K562 (cell line): ENCODE data around the gene EVL. TPM values are rescaled to one million over a fixed set of nuclear protein-coding genes. Genes with fewer than 3 reads are reported as not detected.

Experiments
- ARHGAP35 ChIP-seq: fragments of 450-650 bp; IDR thresholded peaks from 2 replicates; pipeline ENCODE4 v1.6.1; 2018; ENCODE audit not compliant: partially characterized antibody
- ELF2 ChIP-seq: fragments of 250-450 bp; sonication (Bioruptor Pico); IDR thresholded peaks from 2 replicates; pipeline ENCODE4 v1.5.0; 2021; ENCODE audit warnings: mild to moderate bottlenecking
- ETV1 ChIP-seq: fragments of 450-650 bp; conservative IDR thresholded peaks from 2 replicates; pipeline ENCODE4 v1.6.1; 2016; ENCODE audit warnings: missing genetic modification characterization, control low read depth, low read depth, missing compliant biosample characterization
- NR2C1 ChIP-seq, 2 experiments: fragments of 450-650 bp; IDR thresholded peaks; 2 replicates each; pipeline ENCODE4 v1.6.1; 2017; ENCODE audit warnings: mild to moderate bottlenecking in 2 of 2, antibody characterized with exemption in 1 of 2, inconsistent platforms in 1 of 2, missing compliant biosample characterization in 1 of 2, missing genetic modification characterization in 1 of 2
- SRSF7 ChIP-seq: fragments of 200-400 bp; formaldehyde crosslinking; optimal IDR thresholded peaks from 2 replicates; pipeline ENCODE3; 2017; ENCODE audit warnings: mild to moderate bottlenecking, low read depth, low read length
- TAL1 ChIP-seq: fragments of 450-650 bp; IDR thresholded peaks from 2 replicates; pipeline ENCODE4 v1.6.1; 2016; ENCODE audit warnings: mild to moderate bottlenecking
- TGIF2 ChIP-seq: sonication (generic); formaldehyde crosslinking; IDR thresholded peaks from 2 replicates; pipeline ENCODE4 v1.8.1; 2022; ENCODE audit warnings: mild to moderate bottlenecking, missing genetic modification reagents, moderate library complexity
- TSC22D4 ChIP-seq: fragments of 450-650 bp; IDR thresholded peaks from 2 replicates; pipeline ENCODE4 v1.6.1; 2016; ENCODE audit warnings: missing genetic modification characterization, missing biosample characterization, control low read depth
- YY1 ChIP-seq, 3 experiments: IDR thresholded peaks; 2 replicates each; pipeline ENCODE4 v1.6.1; 2011; ENCODE audit warnings: low read length in 2 of 3, mild to moderate bottlenecking in 2 of 3, moderate library complexity in 2 of 3, borderline replicate concordance in 1 of 3, control low read depth in 1 of 3, low read depth in 1 of 3; ENCODE audit not compliant: insufficient read depth in 3 of 3, insufficient replicate concordance in 2 of 3, control insufficient read depth in 1 of 3, insufficient read length in 1 of 3; ENCODE audit errors: extremely low read depth in 1 of 3
- ZNF184 ChIP-seq: sonication (generic); formaldehyde crosslinking; IDR thresholded peaks from 2 replicates; pipeline ENCODE4 v1.5.0; 2020; ENCODE audit warnings: missing genetic modification reagents
- ZNF311 ChIP-seq: fragments of 250-450 bp; sonication (Bioruptor Pico); IDR thresholded peaks from 2 replicates; pipeline ENCODE4 v1.4.0; 2020; ENCODE audit warnings: mild to moderate bottlenecking, moderate library complexity
- polyA plus RNA-seq, 8 experiments: library from polyadenylated mRNA; depleted of rRNA in 4 of 8; stranded (reverse) in 5 of 8; unstranded in 3 of 8; fragments of >200 nt; fragmentation: Nextera tagmentation in 2 of 8; fragmentation: Illumina TruSeq in 1 of 8; extraction: Ambion mirVana in 2 of 8; extraction: Trizol in 1 of 8; gene quantifications; 2 replicates each; pipeline versions ENCODE4 v1.2.1 to v1.2.3, GENCODE V29; 2011 to 2014; ENCODE audit warnings: inconsistent platforms in 1 of 8, missing spikeins in 1 of 8
- total RNA-seq, 7 experiments: library from RNA; depleted of rRNA in 6 of 7; stranded (reverse); fragments of >200 nt in 6 of 7; fragmentation: Illumina TruSeq in 2 of 7; extraction: Trizol in 2 of 7; gene quantifications; 2 replicates each; pipeline versions ENCODE4 v1.2.1 to v1.2.3, GENCODE V29; 2011 to 2021; ENCODE audit warnings: low replicate concordance in 1 of 7
- TF ChIP-seq, protein P1 (sequence below), 2 experiments: fragments of 450-650 bp; IDR thresholded peaks; 2 replicates each; pipeline ENCODE4 v1.6.1; 2016
- TF ChIP-seq, protein P2 (sequence below): sonication (generic); formaldehyde crosslinking; IDR thresholded peaks from 2 replicates; pipeline ENCODE4 v1.8.0; 2022; ENCODE audit warnings: mild to moderate bottlenecking, missing genetic modification reagents
- TF ChIP-seq, protein P3 (sequence below): sonication (generic); formaldehyde crosslinking; IDR thresholded peaks from 2 replicates; pipeline ENCODE4 v1.9.0; 2022; ENCODE audit warnings: mild to moderate bottlenecking, missing genetic modification reagents

Gene EVL
- total and polyA plus RNA-seq, 9 of the 15 experiments (the other 6 are each of a cell fraction or from before 2014, with no cell fraction given), result 2.9 to 43.4 (median 23.9) TPM

DNA sequence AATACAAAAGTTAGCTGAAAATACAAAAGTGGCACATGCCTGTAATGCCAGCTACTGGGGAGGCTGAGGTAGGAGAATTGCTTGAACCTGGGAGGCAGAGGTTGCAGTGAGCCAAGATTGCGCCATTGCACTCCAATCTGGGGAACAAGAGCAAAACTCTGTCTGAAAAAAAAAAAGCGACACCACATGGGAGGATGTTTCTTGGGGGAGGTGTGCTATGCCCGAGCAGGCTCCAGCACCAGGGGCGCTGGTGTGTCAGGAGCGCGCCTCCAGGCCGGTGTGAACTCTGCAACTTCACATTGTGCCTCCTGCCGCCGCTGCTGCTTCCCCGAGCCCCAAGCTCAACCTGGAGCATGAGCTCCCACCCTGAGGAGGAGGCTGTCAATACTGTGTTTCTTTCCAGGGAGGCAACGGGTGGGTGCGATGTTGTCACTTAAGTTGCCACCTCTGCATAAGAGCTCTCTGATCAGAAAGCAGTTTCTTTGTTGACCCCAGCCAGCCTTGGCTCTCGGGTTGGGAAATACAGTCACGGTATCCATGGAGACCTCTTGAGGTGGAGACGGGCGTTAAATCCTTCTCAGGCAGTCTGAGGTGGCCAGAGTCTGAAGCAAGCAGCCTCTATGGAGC, 75.3 kb downstream of the EVL start (continued):
- TF ChIP-seq, protein P1, sequence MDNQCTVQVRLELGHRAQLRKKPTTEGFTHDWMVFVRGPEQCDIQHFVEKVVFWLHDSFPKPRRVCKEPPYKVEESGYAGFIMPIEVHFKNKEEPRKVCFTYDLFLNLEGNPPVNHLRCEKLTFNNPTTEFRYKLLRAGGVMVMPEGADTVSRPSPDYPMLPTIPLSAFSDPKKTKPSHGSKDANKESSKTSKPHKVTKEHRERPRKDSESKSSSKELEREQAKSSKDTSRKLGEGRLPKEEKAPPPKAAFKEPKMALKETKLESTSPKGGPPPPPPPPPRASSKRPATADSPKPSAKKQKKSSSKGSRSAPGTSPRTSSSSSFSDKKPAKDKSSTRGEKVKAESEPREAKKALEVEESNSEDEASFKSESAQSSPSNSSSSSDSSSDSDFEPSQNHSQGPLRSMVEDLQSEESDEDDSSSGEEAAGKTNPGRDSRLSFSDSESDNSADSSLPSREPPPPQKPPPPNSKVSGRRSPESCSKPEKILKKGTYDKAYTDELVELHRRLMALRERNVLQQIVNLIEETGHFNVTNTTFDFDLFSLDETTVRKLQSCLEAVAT (IDR thresholded peaks at IDR 0.05), result peak in 1 of 2 experiments; percentile 48; a peak in 1 of 4 replicates
- 0 out of 2 replicates have a peak, but pooled peaks have one; percentile 23 for TF ChIP-seq TAL1
- no peak for TF ChIP-seq TSC22D4 (tag)
- TF ChIP-seq ZNF184 (CRISPR knock-in tag), result no peak
- no peak for TF ChIP-seq ZNF311 (CRISPR knock-in tag)
- no peak for TF ChIP-seq NR2C1 (IDR thresholded peaks at IDR 0.05)
- no peak for TF ChIP-seq NR2C1 (tag; IDR thresholded peaks at IDR 0.05)
- TF ChIP-seq ETV1 (tag), result no peak
- TF ChIP-seq, protein P2, sequence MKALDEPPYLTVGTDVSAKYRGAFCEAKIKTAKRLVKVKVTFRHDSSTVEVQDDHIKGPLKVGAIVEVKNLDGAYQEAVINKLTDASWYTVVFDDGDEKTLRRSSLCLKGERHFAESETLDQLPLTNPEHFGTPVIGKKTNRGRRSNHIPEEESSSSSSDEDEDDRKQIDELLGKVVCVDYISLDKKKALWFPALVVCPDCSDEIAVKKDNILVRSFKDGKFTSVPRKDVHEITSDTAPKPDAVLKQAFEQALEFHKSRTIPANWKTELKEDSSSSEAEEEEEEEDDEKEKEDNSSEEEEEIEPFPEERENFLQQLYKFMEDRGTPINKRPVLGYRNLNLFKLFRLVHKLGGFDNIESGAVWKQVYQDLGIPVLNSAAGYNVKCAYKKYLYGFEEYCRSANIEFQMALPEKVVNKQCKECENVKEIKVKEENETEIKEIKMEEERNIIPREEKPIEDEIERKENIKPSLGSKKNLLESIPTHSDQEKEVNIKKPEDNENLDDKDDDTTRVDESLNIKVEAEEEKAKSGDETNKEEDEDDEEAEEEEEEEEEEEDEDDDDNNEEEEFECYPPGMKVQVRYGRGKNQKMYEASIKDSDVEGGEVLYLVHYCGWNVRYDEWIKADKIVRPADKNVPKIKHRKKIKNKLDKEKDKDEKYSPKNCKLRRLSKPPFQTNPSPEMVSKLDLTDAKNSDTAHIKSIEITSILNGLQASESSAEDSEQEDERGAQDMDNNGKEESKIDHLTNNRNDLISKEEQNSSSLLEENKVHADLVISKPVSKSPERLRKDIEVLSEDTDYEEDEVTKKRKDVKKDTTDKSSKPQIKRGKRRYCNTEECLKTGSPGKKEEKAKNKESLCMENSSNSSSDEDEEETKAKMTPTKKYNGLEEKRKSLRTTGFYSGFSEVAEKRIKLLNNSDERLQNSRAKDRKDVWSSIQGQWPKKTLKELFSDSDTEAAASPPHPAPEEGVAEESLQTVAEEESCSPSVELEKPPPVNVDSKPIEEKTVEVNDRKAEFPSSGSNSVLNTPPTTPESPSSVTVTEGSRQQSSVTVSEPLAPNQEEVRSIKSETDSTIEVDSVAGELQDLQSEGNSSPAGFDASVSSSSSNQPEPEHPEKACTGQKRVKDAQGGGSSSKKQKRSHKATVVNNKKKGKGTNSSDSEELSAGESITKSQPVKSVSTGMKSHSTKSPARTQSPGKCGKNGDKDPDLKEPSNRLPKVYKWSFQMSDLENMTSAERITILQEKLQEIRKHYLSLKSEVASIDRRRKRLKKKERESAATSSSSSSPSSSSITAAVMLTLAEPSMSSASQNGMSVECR (CRISPR knock-in tag), result peak; percentile 54; the same call in 1 of the 2 replicates
- no peak for TF ChIP-seq SRSF7
- no peak for TF ChIP-seq TGIF2 (CRISPR knock-in tag)
- no peak for TF ChIP-seq ELF2
- TF ChIP-seq YY1 (IDR thresholded peaks at IDR 0.05; ENCODE audit: borderline replicate concordance in 1 of 3, control insufficient read depth in 1 of 3, extremely low read depth in 1 of 3, insufficient read depth in 3 of 3, insufficient read length in 1 of 3, insufficient replicate concordance in 2 of 3, low read depth in 1 of 3, low read length in 2 of 3), result peak in 2 of 3 experiments; percentile 29 to 48
- no peak for TF ChIP-seq ARHGAP35
- TF ChIP-seq, protein P3, sequence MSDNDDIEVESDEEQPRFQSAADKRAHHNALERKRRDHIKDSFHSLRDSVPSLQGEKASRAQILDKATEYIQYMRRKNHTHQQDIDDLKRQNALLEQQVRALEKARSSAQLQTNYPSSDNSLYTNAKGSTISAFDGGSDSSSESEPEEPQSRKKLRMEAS, result peak; percentile 73; the same call in 1 of the 2 replicates
